Esophagus squamous epithelium (tissue), 5 donors: ENCODE data around the gene PLXNC1. TPM values are rescaled to one million over a fixed set of nuclear protein-coding genes. Genes with fewer than 3 reads are reported as not detected.

ENCODE experiments used
- DNase-seq: peaks from one replicate; lab custom pipeline; 2025; lab: John Stamatoyannopoulos, UW
- H3K27ac ChIP-seq, 4 donors: fragments of 200-600 bp; sonication (generic); one replicate each; pipeline ENCODE4 v1.5.1; 2016 to 2019; ENCODE audit warnings: mild to moderate bottlenecking in 1 of 4
- H3K27me3 ChIP-seq, 4 donors: fragments of 200-600 bp; sonication (generic); 1 replicate in 3 of 4; 2 replicates in 1 of 4; pipeline versions ENCODE4 v1.5.1 to v1.6.0; 2017 to 2021; ENCODE audit warnings: antibody characterized with exemption in 1 of 4
- H3K36me3 ChIP-seq, 3 donors: fragments of 200-600 bp; sonication (generic); one replicate each; pipeline ENCODE4 v1.5.1; 2016 to 2019
- H3K4me1 ChIP-seq, 3 donors: fragments of 200-600 bp; sonication (generic); one replicate each; pipeline ENCODE4 v1.5.1; 2017 to 2019
- H3K4me3 ChIP-seq, 4 donors: fragments of 200-600 bp; sonication (generic); 1 replicate in 3 of 4; 2 replicates in 1 of 4; pipeline ENCODE4 v1.5.1; 2016 to 2019; ENCODE audit warnings: mild to moderate bottlenecking in 2 of 4, moderate library complexity in 1 of 4
- H3K9me3 ChIP-seq, 3 donors: fragments of 200-600 bp; sonication (generic); one replicate each; pipeline ENCODE4 v1.5.1; 2016 to 2019
- POLR2A ChIP-seq, 4 donors: fragments of 450-650 bp; IDR thresholded peaks; one replicate each; pipeline ENCODE4 v1.6.1; 2017; ENCODE audit warnings: antibody characterized with exemption in 4 of 4, mild to moderate bottlenecking in 4 of 4, moderate library complexity in 3 of 4
- WGBS, 2 donors: methylation state at CpG; one replicate each; pipeline ENCODE4 v1.1.5; 2018; 5-methylcytosine and 5-hydroxymethylcytosine counted together
- intact Hi-C: fragments of 100-400 bp; cut with DNase I; formaldehyde crosslinking; loops from one replicate; pipeline ENCODE4 v1.15.0; 2022
- total RNA-seq, 4 donors: library from RNA; depleted of rRNA; stranded (reverse); fragments of >200 nt; gene quantifications; one replicate each; pipeline ENCODE4 v1.1.0, GENCODE V29; 2016
- TF ChIP-seq, protein P1 (sequence below), 6 experiments: fragments of 450-650 bp in 4 of 6; fragments of 200-600 bp in 2 of 6; sonication (generic) in 2 of 6; IDR thresholded peaks; one replicate each; pipeline ENCODE4 v1.5.1; 2016 to 2019; ENCODE audit warnings: antibody characterized with exemption in 6 of 6, mild to moderate bottlenecking in 4 of 6, moderate library complexity in 4 of 6
- donor health status: DM: yes; HTN: yes; CAD: no.

The PLXNC1 gene
- total RNA-seq, 4 donors from 2014 or later: 1.0 to 6.7 (median 2.6) TPM

DNA sequence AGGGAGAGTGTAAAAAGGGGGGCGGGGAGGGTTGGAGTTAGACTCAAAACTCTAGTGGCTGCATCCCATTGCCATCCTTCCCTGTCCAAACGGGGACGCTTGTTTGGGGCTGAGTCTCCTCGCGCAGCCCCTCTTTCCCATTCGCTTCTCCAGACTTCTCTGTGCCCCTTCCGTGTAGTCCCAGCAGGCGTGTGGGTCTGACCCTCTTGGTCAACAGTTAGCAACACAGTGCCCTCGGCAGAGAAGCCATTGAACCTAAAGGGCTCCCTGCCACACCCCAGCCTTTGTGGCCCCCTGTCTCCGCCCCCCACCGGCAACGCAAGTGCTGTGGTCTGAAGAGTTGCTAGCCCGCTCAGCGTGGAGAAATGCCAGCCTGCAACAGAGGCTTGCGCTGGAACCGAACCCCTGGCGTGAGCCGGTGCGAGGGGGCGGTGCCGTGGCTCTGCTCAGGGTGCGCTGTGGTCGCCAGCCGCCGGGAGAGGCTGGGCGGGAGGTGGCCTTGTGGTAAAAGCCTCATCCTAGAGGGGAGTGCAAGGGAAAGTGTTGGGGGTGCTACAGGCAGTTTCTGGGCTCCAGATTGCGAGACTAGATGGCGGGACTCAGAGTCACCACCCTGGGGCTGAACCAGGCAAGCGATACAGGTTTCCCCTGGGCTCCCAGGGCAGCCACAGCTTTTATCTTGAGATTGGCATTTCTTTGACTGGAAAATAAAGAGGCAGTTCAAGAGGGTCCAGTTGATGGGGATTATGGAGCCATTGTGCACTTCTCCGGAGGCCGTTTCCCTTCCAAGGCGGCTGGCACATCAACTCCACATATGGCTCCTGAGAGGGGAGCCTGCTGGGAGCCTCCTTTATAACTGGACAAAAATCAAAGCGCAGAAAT is 2.1 kb downstream of the PLXNC1 start:
- TF ChIP-seq, protein P1, sequence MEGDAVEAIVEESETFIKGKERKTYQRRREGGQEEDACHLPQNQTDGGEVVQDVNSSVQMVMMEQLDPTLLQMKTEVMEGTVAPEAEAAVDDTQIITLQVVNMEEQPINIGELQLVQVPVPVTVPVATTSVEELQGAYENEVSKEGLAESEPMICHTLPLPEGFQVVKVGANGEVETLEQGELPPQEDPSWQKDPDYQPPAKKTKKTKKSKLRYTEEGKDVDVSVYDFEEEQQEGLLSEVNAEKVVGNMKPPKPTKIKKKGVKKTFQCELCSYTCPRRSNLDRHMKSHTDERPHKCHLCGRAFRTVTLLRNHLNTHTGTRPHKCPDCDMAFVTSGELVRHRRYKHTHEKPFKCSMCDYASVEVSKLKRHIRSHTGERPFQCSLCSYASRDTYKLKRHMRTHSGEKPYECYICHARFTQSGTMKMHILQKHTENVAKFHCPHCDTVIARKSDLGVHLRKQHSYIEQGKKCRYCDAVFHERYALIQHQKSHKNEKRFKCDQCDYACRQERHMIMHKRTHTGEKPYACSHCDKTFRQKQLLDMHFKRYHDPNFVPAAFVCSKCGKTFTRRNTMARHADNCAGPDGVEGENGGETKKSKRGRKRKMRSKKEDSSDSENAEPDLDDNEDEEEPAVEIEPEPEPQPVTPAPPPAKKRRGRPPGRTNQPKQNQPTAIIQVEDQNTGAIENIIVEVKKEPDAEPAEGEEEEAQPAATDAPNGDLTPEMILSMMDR (IDR thresholded peaks at IDR 0.05): no peak
- no peak for TF ChIP-seq POLR2A (IDR thresholded peaks at IDR 0.05)
- WGBS, 2 donors: 15 to 20% methylated on average over 25 to 26 of the region's 33 CpGs
- no peak for DNase-seq
- Histone ChIP-seq H3K36me3 (no peaks in the 10 kb centered on the region), H3K4me1 (peaks cover 10 to 52% (median 23%) of the 10 kb centered on the region in 3 donors), H3K4me3 (peak overlapping the region; percentile 32 to 79 (median 58)), H3K27me3 (peaks cover 6 to 98% (median 12%) of the 10 kb centered on the region in 4 donors), H3K27ac (peak overlapping the region in 2 of 4 donors; percentile 39 to 64), H3K9me3 (no peaks in the 10 kb centered on the region)
- intact Hi-C loops: no loop called here

DNA sequence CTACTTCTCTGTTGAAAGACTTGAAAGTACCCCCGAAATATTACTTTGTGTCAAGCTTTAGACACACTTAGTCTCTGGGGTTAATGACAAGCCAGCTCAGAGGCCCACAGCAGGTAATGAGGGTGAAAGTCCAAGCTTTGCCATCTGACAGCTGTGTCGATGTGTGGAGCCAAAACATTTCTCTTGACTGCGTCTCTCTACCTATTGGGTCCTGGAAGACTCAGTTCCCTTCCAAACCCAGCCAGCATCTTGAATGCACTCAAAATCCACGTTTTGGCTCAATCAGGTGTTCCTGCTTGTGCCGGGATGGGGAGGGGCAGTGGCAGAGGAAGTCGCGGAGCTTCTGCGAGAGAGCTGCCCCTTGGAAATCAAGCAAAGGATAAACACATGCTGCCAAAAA is 3.2 kb downstream of the PLXNC1 start:
- WGBS, 2 donors: 31 to 36% methylated on average over 8 of the region's 8 CpGs
- H3K27me3 ChIP-seq: peaks cover 6 to 94% (median 12%) of the 10 kb centered on the region in 4 donors
- intact Hi-C loops: no loop called here
- peaks cover 10 to 49% (median 23%) of the 10 kb centered on the region in 3 donors for H3K4me1 ChIP-seq
- H3K36me3 ChIP-seq: no peaks in the 10 kb centered on the region
- no peaks in the 10 kb centered on the region for H3K9me3 ChIP-seq
- H3K4me3 ChIP-seq: peak overlapping the region in 1 of 4 donors; percentile 79
- H3K27ac ChIP-seq: no peak overlapping the region
- TF ChIP-seq, protein P1 (IDR thresholded peaks at IDR 0.05): no peak
- no peak for TF ChIP-seq POLR2A (IDR thresholded peaks at IDR 0.05)
- no peak for DNase-seq

- H3K27ac ChIP-seq: no peak overlapping the region
- peaks cover 6 to 85% (median 12%) of the 10 kb centered on the region in 4 donors for H3K27me3 ChIP-seq
- peaks cover 10 to 40% (median 23%) of the 10 kb centered on the region in 3 donors for H3K4me1 ChIP-seq
- intact Hi-C loops: no loop called here
- no peaks in the 10 kb centered on the region for H3K9me3 ChIP-seq
- no peak overlapping the region for H3K4me3 ChIP-seq
- TF ChIP-seq, protein P1 (IDR thresholded peaks at IDR 0.05): no peak
- TF ChIP-seq POLR2A (IDR thresholded peaks at IDR 0.05): peak in 1 of 4 donors; percentile 10
- no peak for DNase-seq
- H3K36me3 ChIP-seq: no peaks in the 10 kb centered on the region
- WGBS, 2 donors: 46 to 53% methylated on average over 5 of the region's 5 CpGs
These were observed 4.1 kb downstream of the PLXNC1 start for GRCh38 chr12:94152292-94153078.

DNA sequence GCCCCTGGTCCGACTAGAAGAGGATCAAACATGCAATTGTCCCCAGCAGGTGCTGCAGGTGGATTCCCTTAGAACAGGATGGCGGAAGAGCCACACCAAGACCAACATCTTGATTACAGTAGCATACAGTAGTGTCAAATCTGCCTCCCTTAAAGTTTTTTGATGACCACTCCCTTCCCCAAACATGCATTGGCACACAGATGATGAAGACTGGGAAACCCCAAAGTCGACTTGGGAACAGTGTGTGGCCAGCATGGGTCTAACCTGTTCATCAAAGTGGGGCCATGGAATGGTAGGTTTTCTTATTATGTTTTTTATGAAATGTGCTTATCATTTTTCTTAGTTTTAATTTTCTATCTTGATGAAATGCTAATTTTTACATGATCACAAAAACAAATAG is 8.8 kb downstream of the PLXNC1 start:
- H3K36me3 ChIP-seq: no peaks in the 10 kb centered on the region
- TF ChIP-seq, protein P1 (IDR thresholded peaks at IDR 0.05): no peak
- no peak for TF ChIP-seq POLR2A (IDR thresholded peaks at IDR 0.05)
- no peaks in the 10 kb centered on the region for H3K9me3 ChIP-seq
- DNase-seq: no peak
- no peaks in the 10 kb centered on the region for H3K4me1 ChIP-seq
- peaks cover 0 to 38% (median 0%) of the 10 kb centered on the region in 4 donors for H3K27me3 ChIP-seq
- WGBS, 2 donors: 82 to 89% methylated on average over 3 of the region's 3 CpGs
- intact Hi-C loops: no loop called here
- H3K4me3 ChIP-seq: no peak overlapping the region
- no peak overlapping the region for H3K27ac ChIP-seq
